HCT116 (cell line): Measurements from ENCODE around the gene USP1. TPM values are rescaled to one million over a fixed set of nuclear protein-coding genes. Genes with fewer than 3 reads are reported as not detected.

Experiments used
- ATAC-seq: fragments of 200-7000 bp; cut with Tn5 transposase; 2 replicates; pipeline ENCODE4 v1.9.1; 2020; ENCODE audit warnings: mild to moderate bottlenecking, moderate library complexity
- BruUV-seq: library from RNA; stranded (reverse); fragments of 400-500 nt; replicated peaks from 2 replicates; lab custom pipeline; 2021; lab: Mats Ljungman, UMichigan
- CTCF ChIA-PET: fragments of 300-600 bp; sonication (Branson Sonifier 250); formaldehyde crosslinking; loops from one replicate; lab custom pipeline; 2021; ENCODE audit warnings: antibody characterized with exemption; lab: Charles Lee
- POLR2A ChIA-PET: fragments of 300-600, 350-600 bp; sonication (Branson Sonifier 250); formaldehyde crosslinking; loops from one replicate; lab custom pipeline; 2021; ENCODE audit warnings: antibody characterized with exemption; lab: Charles Lee
- RAD21 ChIA-PET, 2 experiments: fragments of 300-600 bp; sonication (Branson Sonifier 250); formaldehyde crosslinking; loops; one replicate each; lab custom pipeline; 2023; ENCODE audit warnings: low total read pairs in 2 of 2; ENCODE audit not compliant: uncharacterized antibody in 2 of 2, unreplicated experiment in 2 of 2, low non-redundant PET in 1 of 2; lab: Charles Lee
- DNase-seq: peaks from one replicate; pipeline ENCODE4 v3.0.0-alpha.2; 2010; ENCODE audit warnings: low read depth, low spot score
- H2AFZ ChIP-seq: fragments of 200-600 bp; shearing (Covaris generic), sonication (generic); 2 replicates; pipeline ENCODE4 v1.6.1; 2017; ENCODE audit warnings: low read depth, mixed run types, mixed read lengths, antibody characterized with exemption, low read length; ENCODE audit not compliant: poor library complexity, severe bottlenecking
- H3K27ac ChIP-seq: 2 replicates; pipeline ENCODE4 v1.5.1; 2012; ENCODE audit warnings: low read depth, low read length
- H3K27me3 ChIP-seq: fragments of 200-600 bp; sonication (generic); 2 replicates; pipeline ENCODE4 v1.6.1; 2016; ENCODE audit warnings: mixed run types, low read length, mixed read lengths; ENCODE audit not compliant: insufficient read depth
- H3K36me3 ChIP-seq, 2 experiments: fragments of 200-500 bp in 1 of 2; fragments of 200-600 bp in 1 of 2; sonication (Bioruptor generic) in 1 of 2; sonication (generic) in 1 of 2; 2 replicates each; pipeline versions ENCODE4 v1.5.1 to v1.6.1; 2014 to 2016; ENCODE audit warnings: low read length in 2 of 2, inconsistent platforms in 1 of 2, mixed read lengths in 1 of 2, mixed run types in 1 of 2; ENCODE audit not compliant: insufficient read depth in 2 of 2, control insufficient read depth in 1 of 2
- H3K4me1 ChIP-seq, 2 experiments: fragments of 200-600 bp in 1 of 2; sonication (generic) in 1 of 2; 2 replicates each; pipeline versions ENCODE4 v1.5.1 to v1.6.1; 2012 to 2017; ENCODE audit warnings: low read length in 2 of 2, inconsistent platforms in 1 of 2, mild to moderate bottlenecking in 1 of 2, mixed read lengths in 1 of 2, mixed run types in 1 of 2, moderate library complexity in 1 of 2; ENCODE audit not compliant: insufficient read depth in 2 of 2, control insufficient read depth in 1 of 2
- H3K4me2 ChIP-seq: fragments of 200-600 bp; sonication (generic); 2 replicates; pipeline ENCODE4 v1.6.1; 2017; ENCODE audit warnings: mixed run types, low read length, mixed read lengths
- H3K4me3 ChIP-seq, 2 experiments: fragments of 200-600 bp in 1 of 2; sonication (generic) in 1 of 2; replicated peaks in 1 of 2; 2 replicates each; pipeline ENCODE4 v1.5.1; 2011 to 2016; ENCODE audit warnings: low read length in 2 of 2, control low read depth in 1 of 2, low read depth in 1 of 2, mild to moderate bottlenecking in 1 of 2, mixed read lengths in 1 of 2, mixed run types in 1 of 2
- H3K79me2 ChIP-seq: fragments of 200-600 bp; sonication (generic); 2 replicates; pipeline ENCODE4 v1.6.1; 2017; ENCODE audit warnings: mild to moderate bottlenecking, mixed run types, low read length, moderate library complexity, mixed read lengths; ENCODE audit not compliant: insufficient read depth
- H3K9ac ChIP-seq: fragments of 200-600 bp; sonication (generic); 2 replicates; pipeline ENCODE4 v1.6.1; 2016; ENCODE audit warnings: low read length, mixed read lengths
- H3K9me2 ChIP-seq: fragments of 200-600 bp; sonication (generic), shearing (Covaris generic); 2 replicates; pipeline ENCODE4 v1.6.1; 2017; ENCODE audit warnings: mixed run types, mild to moderate bottlenecking, moderate library complexity; ENCODE audit not compliant: insufficient read depth
- H3K9me3 ChIP-seq, 2 experiments: fragments of 200-500 bp in 1 of 2; fragments of 200-600 bp in 1 of 2; sonication (Bioruptor generic) in 1 of 2; sonication (generic) in 1 of 2; 2 replicates each; pipeline ENCODE4 v1.6.1; 2014 to 2017; ENCODE audit warnings: low read length in 2 of 2, mixed read lengths in 2 of 2, inconsistent platforms in 1 of 2, low read depth in 1 of 2, mild to moderate bottlenecking in 1 of 2, mixed run types in 1 of 2, moderate library complexity in 1 of 2; ENCODE audit not compliant: control insufficient read depth in 1 of 2, insufficient read depth in 1 of 2
- H4K20me1 ChIP-seq: fragments of 200-600 bp; sonication (generic), shearing (Covaris generic); 2 replicates; pipeline ENCODE4 v1.6.1; 2017; ENCODE audit warnings: mixed run types, mild to moderate bottlenecking, moderate library complexity; ENCODE audit not compliant: insufficient read depth
- CTCF ChIP-seq, 3 experiments: fragments of 200-600 bp in 1 of 3; sonication (generic) in 1 of 3; IDR thresholded peaks in 2 of 3; conservative IDR thresholded peaks in 1 of 3; 2 replicates each; pipeline ENCODE4 v1.5.1; 2012 to 2017; ENCODE audit warnings: low read depth in 2 of 3, low read length in 2 of 3, antibody characterized with exemption in 1 of 3, borderline replicate concordance in 1 of 3, control low read depth in 1 of 3, mild to moderate bottlenecking in 1 of 3, mixed read lengths in 1 of 3, mixed run types in 1 of 3, moderate library complexity in 1 of 3; ENCODE audit not compliant: insufficient read depth in 1 of 3
- EGR1 ChIP-seq: IDR thresholded peaks from 2 replicates; pipeline ENCODE4 v1.6.1; 2012; ENCODE audit warnings: low read depth
- FOSL1 ChIP-seq: IDR thresholded peaks from 2 replicates; pipeline ENCODE4 v1.6.1; 2012; ENCODE audit warnings: low read depth
- JUND ChIP-seq: IDR thresholded peaks from 2 replicates; pipeline ENCODE4 v1.6.1; 2012
- POLR2A ChIP-seq: IDR thresholded peaks from 2 replicates; pipeline ENCODE4 v1.7.0; 2011; ENCODE audit warnings: borderline replicate concordance; ENCODE audit not compliant: insufficient read depth, insufficient read length; ENCODE audit errors: extremely low read depth
- RAD21 ChIP-seq: IDR thresholded peaks from 2 replicates; pipeline ENCODE4 v1.6.1; 2012; ENCODE audit warnings: low read depth, mild to moderate bottlenecking
- REST ChIP-seq: IDR thresholded peaks from 2 replicates; pipeline ENCODE4 v1.6.1; 2012; ENCODE audit warnings: low read depth
- YY1 ChIP-seq: IDR thresholded peaks from 2 replicates; pipeline ENCODE4 v1.6.1; 2011; ENCODE audit warnings: low read length, low read depth, moderate library complexity, mild to moderate bottlenecking; ENCODE audit not compliant: insufficient replicate concordance; ENCODE audit errors: extremely low read depth
- ZNF274 ChIP-seq: fragments of 200-500 bp; sonication (Bioruptor generic); IDR thresholded peaks from 2 replicates; pipeline ENCODE4 v1.6.1; 2014; ENCODE audit warnings: mild to moderate bottlenecking, low read depth, low read length, inconsistent platforms
- intact Hi-C: fragments of 100-400 bp; cut with micrococcal nuclease; formaldehyde crosslinking; loops from 2 replicates; pipeline ENCODE4 v1.10.0; 2022
- total RNA-seq: library from RNA; stranded (reverse); gene quantifications from one replicate; pipeline ENCODE4 v1.2.1, GENCODE V29; 2021; ENCODE audit not compliant: unreplicated experiment

Gene USP1
- total RNA-seq, 1 experiment from 2014 or later = 37.8 TPM

- CTCF ChIA-PET = no interaction called here
- TF ChIP-seq YY1 (no peak), EGR1 (no peak), JUND (no peak), RAD21 (no peak), CTCF (IDR thresholded peaks at IDR 0.05 in 2 of 3, conservative IDR thresholded peaks at IDR 0.05 in 1 of 3; ENCODE audit: borderline replicate concordance in 1 of 3, insufficient read depth in 1 of 3, low read depth in 2 of 3, low read length in 2 of 3) (no peak), FOSL1 (no peak), ZNF274 (no peak), POLR2A (no peak), REST (no peak)
- H3K9me3 ChIP-seq = no peaks in the 10 kb centered on the region
- no peak overlapping the region for H3K4me2 ChIP-seq
- no peak for DNase-seq
- ATAC-seq = no peak
- no peak overlapping the region for H3K27ac ChIP-seq
- no TSS peak for BruUV-seq
- H3K27me3 ChIP-seq = no peaks in the 10 kb centered on the region
- no peaks in the 10 kb centered on the region for H3K36me3 ChIP-seq
- no peaks in the 10 kb centered on the region for H3K9me2 ChIP-seq
- H2AFZ ChIP-seq = no peak overlapping the region
- POLR2A ChIA-PET = no interaction called here
- H3K4me3 ChIP-seq = no peak overlapping the region
- H3K79me2 ChIP-seq = no peaks in the 10 kb centered on the region
- RAD21 ChIA-PET = no interaction called here
- no peaks in the 10 kb centered on the region for H4K20me1 ChIP-seq
- H3K4me1 ChIP-seq = no peaks in the 10 kb centered on the region
- no peak overlapping the region for H3K9ac ChIP-seq
- intact Hi-C loops = no loop called here
Measured at GRCh38 chr1:62492521-62492920, 55.7 kb downstream of the USP1 start.
